CD4-positive, alpha-beta T cell treated with Interleukin-21 for 1 hour (primary cell): ENCODE results near the gene POLR2A.
"Not testable (repeated sequence)": the region's sequence is repeated elsewhere in the genome, so short reads cannot be mapped to it uniquely, and the experiment has no call there.

Experiments used
- DNase-seq: peaks from one replicate; pipeline ENCODE4 v3.0.0-alpha.2; 2020

Gene POLR2A

DNA sequence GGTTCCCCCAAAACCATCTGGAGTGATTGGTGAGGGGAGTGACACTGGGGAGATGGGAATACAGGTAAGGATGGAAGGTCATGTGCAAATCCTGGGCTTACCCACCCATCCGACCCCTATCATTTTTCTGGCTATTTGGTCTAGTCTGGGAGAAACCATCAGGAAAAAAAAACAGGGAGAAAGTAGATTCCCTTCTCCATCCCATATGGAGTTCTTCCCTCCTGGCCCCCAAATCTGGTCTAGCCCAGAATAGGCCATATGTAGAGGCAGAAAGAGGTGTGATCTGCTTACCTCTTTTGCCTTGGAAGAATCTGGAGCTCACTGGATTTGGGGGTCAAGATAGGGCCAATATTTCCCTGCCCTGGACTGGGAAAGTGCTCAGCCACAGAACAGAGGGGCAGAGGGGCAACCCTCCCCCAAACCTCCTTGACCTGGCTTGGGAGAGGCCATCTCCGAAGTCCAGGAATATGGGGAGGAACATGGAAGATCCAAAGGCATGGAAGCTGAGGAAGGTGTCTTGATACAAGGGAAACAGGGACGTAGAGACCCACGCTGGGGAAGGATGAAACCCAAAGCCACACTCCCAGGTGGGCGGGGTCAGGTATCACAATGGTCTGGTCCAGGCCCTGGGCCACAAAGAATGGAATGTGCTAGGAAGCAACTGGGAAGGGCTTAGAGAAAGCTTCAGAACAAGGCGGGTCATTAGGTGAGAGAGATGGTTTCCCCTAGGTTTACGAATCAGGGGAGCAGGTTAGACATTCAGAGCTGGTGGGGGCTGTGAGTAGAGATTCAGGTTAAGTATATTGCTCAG is 23.1 kb upstream of the POLR2A start:
- DNase-seq = no peak

DNA sequence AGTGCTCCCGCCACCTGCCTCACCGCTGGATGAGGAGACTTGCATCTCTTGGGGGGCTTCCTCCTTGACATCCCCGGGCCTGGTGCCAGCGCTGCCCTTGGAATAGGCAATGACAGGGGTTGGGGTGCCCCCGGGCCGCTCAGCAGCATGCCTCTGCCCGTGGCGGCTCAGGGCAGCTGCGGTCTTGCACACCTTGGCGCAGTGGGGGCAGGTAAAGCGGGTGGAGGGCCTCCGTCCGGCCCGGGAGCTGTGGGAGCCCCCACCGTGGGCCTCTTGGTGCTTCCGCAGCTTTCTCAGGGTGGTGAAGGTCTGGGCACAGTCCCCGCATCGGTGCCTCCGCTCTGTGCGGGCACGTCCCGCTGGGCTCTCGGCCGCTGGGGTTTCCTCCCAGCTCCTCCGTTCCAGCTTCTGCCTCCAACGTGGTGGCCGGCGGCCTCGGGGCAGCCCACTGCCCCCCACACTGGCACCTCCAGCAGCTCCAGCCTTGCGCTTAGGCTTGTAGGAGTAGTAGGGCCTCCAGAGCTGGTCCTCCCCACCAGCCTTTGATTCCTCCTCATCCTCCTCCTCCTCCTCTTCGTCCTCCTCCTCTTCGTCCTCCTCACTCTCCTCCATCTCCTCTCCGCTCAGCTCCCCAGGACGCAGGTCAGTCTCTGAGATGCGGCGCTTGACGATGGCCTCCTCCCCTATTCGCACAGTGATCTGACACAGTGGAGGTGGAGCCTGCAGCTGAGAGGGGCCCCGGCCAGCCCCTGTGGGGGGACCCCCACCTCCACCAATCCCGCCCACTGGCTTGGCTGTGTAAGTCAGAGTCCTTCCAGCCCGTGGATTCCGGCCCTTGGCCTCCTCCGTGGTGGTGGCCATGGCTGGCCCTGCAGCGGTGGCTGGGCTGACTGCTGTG is 21.4 kb upstream of the POLR2A start:
- DNase-seq = no peak

DNA sequence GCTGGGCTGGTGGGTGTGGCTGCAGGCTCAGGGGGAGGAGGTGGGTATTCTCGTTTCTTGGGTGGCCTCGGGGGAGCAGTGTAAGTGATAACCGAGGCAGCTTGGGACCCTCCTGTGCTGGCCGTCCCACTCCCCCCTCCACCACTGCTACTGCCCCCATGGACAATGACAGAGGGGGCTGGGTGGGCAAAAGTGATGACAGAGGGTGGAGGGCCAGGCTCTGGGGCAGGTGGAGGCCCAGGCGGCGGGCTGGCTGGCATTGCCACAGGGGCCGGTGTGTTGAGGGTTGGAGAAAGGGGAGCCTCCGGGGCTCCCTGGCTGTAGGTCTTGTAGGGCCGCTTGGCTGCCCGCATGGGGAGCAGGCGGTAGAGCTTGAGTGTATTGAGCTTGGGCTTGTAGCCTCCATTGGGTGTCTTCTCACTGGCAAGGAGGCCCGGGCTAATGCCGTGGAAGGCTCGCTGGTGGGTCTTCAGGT is 20.8 kb upstream of the POLR2A start:
- no peak for DNase-seq

DNA sequence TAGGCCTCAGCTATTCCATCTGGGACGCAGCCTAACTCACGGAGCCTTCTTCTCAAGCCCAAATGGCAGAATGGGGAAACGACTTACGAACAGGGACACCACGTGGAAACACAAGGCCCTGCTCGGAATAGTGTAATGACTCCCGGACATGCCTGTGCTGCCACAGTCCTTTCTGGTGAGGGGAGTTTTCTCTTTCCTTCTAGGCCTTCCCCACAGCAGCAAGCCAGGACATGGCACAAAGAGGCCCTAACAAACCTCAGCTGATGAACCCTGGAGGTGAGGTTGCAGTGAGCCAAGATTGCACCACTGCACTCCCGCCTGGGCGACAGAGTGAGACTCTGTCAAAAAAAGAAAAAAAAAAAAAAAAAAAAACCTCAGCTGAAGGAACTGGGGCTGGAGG is 20.1 kb upstream of the POLR2A start:
- no peak for DNase-seq

DNA sequence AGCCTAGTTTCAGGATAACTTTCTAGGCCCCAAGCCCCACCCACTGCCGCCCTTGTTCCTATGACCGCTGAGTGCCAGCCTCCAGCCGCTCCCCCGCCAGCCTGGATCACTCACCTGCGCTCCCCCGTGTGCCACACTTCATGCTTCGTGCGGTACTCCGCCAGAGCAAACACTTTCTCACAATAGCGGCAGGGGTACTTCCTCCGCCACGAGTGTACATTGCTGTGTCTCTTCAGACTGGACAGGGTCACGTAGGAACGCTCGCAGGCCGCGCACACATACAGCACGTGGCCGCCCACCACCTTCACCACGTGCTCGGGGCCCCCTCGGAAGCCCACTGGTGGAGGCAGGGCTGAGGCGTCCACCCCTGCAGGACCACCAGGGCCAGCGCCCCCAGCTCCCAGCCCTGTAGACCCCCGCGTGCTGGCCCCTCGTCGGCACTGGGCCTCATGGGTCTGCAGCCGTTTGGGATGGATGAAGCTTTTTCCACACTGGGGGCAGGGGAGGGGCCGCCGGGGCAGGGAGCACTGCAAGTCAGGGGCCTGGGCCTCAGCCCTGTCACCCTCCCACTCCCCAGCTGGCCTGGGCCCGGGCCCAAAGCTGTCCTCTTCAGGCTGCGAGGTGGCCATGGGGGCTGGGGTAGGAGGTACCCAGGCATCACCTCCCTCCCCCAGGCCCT is 18.4 kb upstream of the POLR2A start:
- no peak for DNase-seq

DNA sequence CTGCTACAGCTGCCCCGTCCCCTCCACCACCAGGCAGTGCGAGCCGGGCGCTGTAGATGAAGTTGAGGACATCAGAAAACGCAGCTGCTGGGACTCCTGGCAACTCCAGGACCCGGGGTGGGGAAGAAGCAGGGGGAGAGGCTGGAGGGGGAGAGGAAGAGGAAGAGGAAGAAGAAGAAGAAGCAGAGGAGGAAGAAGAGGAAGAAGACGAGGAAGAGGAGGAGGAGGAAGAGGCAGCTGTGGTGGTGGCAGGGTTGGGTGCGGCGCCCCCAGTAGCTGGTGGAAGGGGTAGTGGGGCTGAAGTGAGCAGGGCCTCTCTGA is 17.9 kb upstream of the POLR2A start:
- DNase-seq = no peak

DNA sequence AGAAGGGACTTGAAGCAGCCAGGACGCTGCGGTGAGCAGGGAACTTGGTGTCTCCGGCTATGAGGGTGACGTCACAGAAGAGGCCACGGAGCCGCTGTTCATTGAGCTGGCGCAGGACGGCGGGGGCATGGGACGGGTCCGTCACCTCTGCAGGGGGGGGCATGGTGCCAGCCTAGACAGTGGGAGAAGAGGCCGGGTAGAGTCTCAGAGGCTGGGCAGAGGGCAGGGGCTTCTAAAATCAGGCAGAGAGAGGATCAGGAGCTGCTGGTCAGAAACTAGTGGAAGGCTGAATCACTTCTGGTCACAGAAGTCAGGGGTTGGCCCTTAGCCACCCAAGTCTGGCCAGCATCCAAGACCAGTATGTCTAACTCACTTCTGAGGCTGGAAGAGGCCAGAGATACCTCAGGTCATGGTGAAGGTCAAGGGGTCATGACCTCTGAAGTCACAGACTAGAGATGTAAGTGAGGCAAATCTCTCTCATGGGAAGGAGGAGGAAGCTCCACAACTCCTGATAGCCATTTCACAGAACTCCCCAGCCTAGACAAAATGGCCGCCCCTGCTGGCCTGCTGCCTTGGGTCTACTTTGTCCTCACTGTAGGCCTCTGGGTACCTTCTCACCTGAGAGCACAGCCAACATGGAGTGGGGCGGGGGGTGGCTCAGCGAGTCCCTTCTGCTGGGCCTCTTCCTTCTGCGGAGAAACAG is 17.4 kb upstream of the POLR2A start:
- no peak for DNase-seq

DNA sequence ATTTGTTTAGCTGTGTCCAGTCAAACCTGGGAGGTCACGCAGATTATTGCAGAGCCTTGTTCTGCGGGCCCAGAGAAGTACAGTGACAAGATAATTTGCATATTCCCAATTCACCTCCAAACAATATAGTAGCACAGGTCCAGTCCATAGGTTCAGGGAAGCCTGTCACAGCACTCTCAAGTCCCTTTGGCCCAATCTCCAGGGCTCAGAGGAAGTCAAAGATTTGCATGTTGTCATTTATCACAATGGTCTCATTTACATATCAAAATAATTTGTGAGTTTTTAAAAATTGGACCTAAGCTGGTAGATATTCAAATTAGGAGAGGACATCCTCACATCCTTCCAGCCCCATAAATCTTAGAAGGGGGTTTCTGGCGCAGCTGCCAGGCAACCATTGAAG is 16.7 kb upstream of the POLR2A start:
- no peak for DNase-seq

DNA sequence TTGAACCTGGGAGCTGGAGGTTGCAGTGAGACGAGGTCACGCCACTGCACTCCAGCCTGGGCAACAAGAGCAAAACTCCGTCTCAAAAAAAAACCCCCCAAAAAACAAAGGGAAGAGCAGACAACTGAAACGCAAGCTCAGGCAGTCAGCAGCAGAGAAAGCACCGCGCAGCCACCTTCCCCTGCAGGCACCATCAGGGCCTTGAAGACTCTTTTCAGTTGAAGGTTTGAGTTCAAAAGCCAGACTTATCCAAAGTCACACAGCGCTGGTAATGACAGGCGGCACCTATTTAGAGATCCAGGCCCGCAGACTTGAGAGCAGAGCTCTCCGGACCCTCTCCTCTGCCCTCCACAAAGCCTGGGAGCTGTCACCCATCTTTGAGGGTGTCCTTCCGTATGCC is 15.9 kb upstream of the POLR2A start:
- DNase-seq = no peak

DNA sequence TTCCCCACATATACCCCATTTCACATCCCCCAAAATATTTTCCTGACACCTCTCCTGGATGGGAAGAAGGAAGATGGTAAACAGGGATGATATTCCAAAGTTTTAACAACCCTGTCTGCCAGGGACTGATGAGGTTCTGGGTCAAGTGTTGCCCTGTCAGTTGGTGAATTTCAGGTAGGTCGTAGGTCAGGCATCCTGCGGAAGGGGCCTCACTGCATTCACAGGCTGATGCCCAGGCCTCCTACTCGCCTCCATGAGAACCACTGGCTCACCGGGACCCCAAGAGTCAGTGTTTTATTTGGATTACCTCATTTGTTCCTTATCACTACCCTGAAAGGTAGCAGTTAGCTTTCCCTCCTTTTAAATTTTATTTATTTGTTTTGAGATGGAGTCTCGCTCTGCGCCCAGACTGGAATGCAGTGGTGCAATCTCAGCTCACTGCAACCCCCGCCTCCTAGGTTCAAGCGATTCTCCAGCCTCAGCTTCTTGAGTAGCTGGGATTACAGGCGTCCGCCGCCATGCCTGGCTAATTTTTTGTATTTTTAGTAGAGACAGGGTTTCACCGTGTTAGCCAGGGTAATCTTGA is 15.3 kb upstream of the POLR2A start:
- no peak for DNase-seq

DNA sequence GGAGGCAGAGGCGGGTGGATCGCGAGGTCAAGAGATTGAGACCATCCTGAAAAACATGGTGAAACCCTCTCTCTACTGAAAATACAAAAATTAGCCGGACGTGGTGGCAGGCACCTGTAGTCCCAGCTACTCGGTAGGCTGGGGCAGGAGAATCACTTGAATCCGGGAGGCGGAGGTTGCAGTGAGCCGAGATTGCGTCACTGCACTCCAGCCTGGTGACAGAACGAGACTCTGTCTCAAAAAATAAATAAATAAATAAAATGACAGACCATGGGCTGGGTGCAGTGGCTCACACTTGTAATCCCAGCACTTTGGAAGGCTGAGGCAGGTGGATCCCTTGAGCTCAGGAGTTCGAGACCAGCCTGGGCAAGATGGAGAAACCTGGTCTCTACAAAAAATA is 14.3 kb upstream of the POLR2A start:
- not testable (repeated sequence) for DNase-seq

DNA sequence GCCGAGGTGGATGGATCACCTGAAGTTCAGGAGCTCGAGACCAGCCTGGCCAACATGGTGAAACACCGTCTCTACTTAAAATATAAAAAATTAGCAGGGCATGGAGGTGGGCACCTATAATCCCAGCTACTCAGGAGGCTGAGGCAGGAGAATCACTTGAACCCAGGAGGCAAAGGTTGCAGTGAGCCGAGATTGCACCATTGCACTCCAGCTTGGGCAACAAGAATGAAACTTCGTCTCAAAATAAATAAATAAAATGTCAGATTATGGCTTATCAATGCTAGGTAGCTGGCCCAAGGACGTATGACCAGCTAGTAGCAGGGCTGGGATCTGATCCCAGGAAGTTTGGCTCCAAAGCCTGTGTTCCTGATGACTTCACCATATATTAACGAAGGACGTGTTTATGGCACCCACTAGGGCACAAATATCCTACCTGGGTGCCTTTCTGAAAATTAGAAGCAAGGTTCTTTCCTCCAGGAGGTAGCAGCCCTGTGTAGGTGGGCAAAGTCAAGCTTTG is 13.7 kb upstream of the POLR2A start:
- not testable (repeated sequence) for DNase-seq

DNA sequence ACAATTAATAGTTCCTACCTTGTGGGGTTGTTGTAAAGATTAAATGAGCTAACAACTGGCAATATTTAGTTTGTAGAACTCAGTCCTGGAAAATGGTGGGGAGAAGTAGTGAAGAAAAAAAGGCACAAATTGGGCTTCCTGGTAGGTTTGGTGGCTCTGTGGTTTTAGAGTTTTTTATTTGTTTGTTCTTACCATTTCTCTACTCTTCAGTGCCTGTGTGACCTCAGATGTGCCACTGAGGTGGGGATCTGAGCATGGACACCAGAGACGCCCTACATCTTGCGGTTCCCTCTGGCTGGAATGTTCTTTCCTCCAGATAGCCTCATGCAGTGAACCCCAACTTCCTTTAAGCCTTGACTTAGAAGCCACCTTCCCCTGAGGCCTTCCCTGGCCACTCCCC is 12.4 kb upstream of the POLR2A start:
- no peak for DNase-seq

DNA sequence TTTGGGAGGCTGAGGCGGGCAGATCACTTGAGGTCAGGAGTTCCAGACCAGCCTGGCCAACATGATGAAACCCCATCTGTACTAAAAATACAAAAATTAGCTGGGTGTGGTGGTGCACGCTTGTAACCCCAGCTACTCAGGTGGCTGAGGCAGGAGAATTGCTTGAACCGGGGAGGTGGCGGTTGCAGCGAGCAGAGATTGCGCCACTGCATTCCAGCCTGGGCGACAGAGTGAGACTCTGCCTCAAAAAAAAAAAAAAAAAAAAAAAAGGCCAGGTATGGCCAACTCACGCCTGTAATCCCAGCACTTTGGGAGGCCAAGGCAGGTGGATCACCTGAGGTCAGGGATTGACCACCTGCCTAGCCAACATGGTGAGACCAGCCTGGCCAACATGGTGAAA is 9.4 kb upstream of the POLR2A start:
- not testable (repeated sequence) for DNase-seq

DNA sequence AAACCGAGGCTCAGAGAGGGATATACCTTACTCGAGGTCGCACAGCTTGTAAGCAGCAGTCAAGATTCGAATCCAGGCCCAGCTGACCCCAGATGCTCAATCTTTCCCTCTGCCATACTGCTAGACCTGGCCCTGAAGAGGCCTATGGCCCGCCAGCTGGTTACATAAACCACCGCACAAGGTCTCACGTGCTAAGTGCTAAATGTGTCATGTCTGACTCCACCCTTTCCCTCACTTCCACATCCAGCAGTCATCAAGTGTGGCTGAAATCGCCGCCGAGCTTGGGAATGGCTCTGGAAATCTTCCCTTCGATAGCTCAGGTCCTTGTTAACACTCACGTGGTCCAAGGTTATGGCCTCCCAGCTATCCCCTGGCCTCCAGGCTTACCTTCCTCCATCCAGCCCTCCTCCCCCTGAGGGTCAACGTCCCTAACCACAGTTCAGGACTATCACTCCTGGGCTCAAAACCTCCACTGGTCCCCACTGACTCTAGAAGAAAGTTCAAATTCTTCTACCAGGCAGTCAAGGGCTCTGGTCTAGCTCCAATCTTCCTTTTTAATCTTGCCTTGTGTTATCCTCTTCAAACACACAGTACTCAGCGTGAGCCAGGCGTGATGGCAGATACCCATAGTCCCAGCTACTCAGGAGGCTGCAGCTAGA is 8.3 kb upstream of the POLR2A start:
- peak; percentile 32 for DNase-seq

DNA sequence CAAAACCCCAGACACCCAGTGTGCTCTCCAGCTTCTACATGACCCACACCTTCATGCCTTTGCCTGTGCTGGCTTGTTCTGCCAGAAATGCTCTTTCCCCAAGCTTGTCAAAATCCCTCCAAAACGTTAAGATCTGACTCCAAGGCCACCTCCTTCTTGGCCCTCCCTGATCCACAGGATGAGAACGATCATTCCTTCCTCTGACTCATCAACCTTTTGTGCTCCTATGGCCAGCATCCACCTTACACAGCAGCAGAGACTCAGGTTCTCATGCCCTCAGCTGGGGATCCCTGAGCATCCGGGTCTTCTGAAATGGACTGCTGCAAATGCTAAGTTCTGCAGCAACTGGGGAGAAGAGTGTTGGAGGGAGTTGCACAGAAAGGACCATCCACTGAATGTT is 7.7 kb upstream of the POLR2A start:
- DNase-seq = no peak

DNA sequence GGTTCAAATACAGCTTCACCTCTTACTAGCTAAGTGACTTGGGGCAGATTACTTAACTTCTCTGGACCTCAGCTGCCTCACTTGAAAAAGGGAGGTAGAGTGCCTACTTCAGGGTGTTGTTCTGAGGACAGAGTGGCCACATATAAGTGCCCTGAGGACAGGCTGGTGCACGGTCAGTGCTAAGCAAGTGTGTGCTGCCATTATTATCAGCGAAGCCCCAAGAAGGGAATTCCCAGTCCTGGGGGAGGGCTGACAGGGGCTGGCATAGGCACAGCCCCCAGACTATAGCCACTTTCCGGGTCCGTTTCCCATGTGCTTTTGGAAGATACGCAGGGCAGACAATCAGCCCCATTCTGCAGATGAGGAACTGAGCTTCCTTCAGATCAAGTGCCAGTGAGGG is 7.2 kb upstream of the POLR2A start:
- no peak for DNase-seq

DNA sequence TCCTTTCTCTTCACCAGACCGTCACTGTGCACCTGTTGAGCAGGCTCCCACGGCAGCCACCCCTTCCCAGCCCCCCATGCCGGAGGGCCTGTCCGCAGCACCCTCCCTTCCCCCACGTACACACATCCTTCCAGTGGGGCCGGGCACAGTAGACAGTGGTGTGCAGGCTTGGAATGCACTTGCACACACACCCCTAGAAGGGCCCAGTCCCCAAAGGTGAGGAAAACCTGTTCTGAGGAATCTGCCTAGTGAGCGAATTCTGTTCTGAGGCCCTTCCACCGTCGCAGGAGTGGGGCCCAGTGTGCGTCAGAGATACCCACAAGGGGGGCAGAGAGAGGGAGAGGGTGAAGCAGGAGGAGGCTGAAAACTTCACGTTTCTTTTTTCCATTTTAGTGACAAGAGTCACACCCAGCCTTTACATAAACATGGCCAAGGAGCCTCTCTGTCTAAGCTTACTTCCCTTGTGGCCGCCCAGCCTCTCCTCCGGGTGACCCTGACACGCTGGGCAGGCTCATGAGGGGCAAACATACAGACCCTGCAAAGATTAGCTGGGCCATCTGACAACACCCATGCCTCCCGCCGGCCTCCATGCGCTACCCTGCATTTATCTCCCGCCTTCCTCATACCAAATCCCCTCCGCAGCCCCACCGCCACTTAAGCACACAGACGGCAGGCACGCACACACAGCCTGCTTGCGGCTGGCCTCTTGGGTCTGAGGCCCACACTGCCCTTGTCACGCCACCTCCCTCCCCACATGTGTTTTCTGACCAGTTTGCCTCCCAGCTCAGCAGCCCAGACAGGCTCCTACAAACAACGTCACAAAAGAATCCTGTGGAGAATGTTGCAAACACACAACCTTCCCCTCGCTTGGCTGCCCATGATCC is 6.5 kb upstream of the POLR2A start:
- no peak for DNase-seq

DNA sequence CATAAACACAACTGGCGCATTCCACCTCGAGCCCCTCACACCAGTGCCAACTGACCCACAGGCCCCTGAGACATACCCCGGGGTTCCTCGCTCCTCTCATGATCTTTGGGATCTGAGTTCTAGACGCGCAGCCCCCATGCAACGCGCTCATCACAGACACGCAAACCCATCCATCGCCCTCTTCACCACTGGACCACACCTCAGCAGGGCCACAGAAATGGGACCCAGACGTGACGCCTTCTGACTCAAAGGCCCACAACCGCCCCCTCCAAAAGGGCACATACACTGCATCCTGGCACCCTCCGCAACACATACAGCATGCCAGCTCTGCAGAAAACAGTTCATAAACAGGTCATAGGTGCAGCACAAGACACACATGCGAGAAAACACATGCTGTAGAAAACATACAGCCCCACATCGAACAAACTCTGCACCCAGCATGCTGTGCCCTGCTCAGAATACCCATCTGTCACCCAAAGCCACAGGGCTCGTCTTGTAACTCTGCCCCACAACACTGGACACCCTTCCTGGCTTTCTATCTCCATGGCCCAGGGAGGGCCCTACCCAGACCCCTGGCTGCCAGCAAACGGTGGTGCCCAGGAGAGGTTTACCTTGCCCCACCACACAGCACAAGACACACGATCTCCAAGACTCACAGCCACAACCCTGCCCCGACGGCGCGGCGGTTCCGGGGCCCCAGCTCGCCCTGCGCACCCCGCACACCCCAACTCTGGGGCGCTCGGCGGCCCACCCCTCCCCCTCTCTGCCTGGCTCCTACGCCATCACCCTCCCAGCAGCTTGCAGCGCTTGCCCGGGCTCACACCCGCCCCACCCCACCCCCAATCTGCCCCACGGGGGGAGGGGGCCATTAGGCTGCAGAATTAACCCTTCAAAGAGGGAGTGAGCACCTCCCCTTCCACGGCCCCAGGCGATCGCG is 5.6 kb upstream of the POLR2A start:
- DNase-seq = peak; percentile 85
